GM23248 (cell line): Measurements from ENCODE around the gene PARP15. TPM values are rescaled to one million over a fixed set of nuclear protein-coding genes. Genes with fewer than 3 reads are reported as not detected.

Source experiments
- DNase-seq: peaks from one replicate; pipeline ENCODE4 v3.0.0-alpha.2; 2015
- H2AFZ ChIP-seq: fragments of 200-600 bp; sonication (generic); 2 replicates; pipeline ENCODE4 v1.6.1; 2016; ENCODE audit warnings: antibody characterized with exemption
- H3F3A ChIP-seq: fragments of 200-600 bp; sonication (generic); 2 replicates; pipeline ENCODE4 v1.6.1; 2016; ENCODE audit warnings: mild to moderate bottlenecking, antibody characterized with exemption, mixed run types; ENCODE audit not compliant: insufficient read depth
- H3K27ac ChIP-seq: fragments of 200-600 bp; sonication (generic); 2 replicates; pipeline ENCODE4 v1.5.1; 2016; ENCODE audit warnings: mild to moderate bottlenecking
- H3K27me3 ChIP-seq: fragments of 200-600 bp; sonication (generic); replicated peaks from 2 replicates; pipeline ENCODE4 v1.6.1; 2016; ENCODE audit warnings: mild to moderate bottlenecking; ENCODE audit not compliant: insufficient read depth
- H3K36me3 ChIP-seq: fragments of 200-600 bp; sonication (generic); 2 replicates; pipeline ENCODE4 v1.6.1; 2016; ENCODE audit warnings: low read depth, mild to moderate bottlenecking
- H3K4me1 ChIP-seq: fragments of 200-600 bp; sonication (generic); 2 replicates; pipeline ENCODE4 v1.6.1; 2016; ENCODE audit warnings: mild to moderate bottlenecking; ENCODE audit not compliant: insufficient read depth
- H3K4me2 ChIP-seq: fragments of 200-600 bp; sonication (generic); one replicate; pipeline ENCODE4 v1.6.1; 2016; ENCODE audit warnings: mild to moderate bottlenecking; ENCODE audit not compliant: unreplicated experiment
- H3K4me3 ChIP-seq: fragments of 200-600 bp; sonication (generic); 2 replicates; pipeline ENCODE4 v1.5.1; 2016; ENCODE audit warnings: mild to moderate bottlenecking
- H3K79me2 ChIP-seq: fragments of 200-600 bp; sonication (generic); 2 replicates; pipeline ENCODE4 v1.6.1; 2016; ENCODE audit warnings: mild to moderate bottlenecking; ENCODE audit not compliant: insufficient read depth
- H3K9ac ChIP-seq: fragments of 200-600 bp; sonication (generic); 2 replicates; pipeline ENCODE4 v1.6.1; 2016; ENCODE audit warnings: mild to moderate bottlenecking
- H3K9me2 ChIP-seq: fragments of 200-600 bp; sonication (generic); 2 replicates; pipeline ENCODE4 v1.6.1; 2016; ENCODE audit warnings: mixed run types, mild to moderate bottlenecking, moderate library complexity; ENCODE audit not compliant: insufficient read depth
- H3K9me3 ChIP-seq: fragments of 200-600 bp; sonication (generic); one replicate; pipeline ENCODE4 v1.6.1; 2017; ENCODE audit warnings: low read depth
- H4K20me1 ChIP-seq: fragments of 200-600 bp; sonication (generic); 2 replicates; pipeline ENCODE4 v1.6.0; 2016; ENCODE audit not compliant: insufficient read depth
- EZH2 ChIP-seq: fragments of 200-600 bp; sonication (generic); IDR thresholded peaks from 2 replicates; pipeline ENCODE4 v1.6.1; 2018; ENCODE audit warnings: antibody characterized with exemption, mild to moderate bottlenecking; ENCODE audit not compliant: insufficient read depth, poor library complexity, severe bottlenecking
- EZH2phosphoT487 ChIP-seq: fragments of 200-600 bp; sonication (generic); IDR thresholded peaks from 2 replicates; pipeline ENCODE4 v1.6.1; 2018; ENCODE audit warnings: antibody characterized with exemption, moderate library complexity, mild to moderate bottlenecking, low read depth; ENCODE audit not compliant: insufficient read depth
- WGBS, 2 experiments: methylation state at CpG; one replicate each; pipeline ENCODE4 v1.1.6; 2015 to 2017; ENCODE audit warnings: low lambda C conversion rate in 2 of 2, low coverage in 1 of 2; ENCODE audit errors: missing lambda C conversion rate in 2 of 2; 5-methylcytosine and 5-hydroxymethylcytosine counted together
- in situ Hi-C: fragments of 300-500 bp; cut with MboI; formaldehyde crosslinking; loops from 2 replicates; pipeline ENCODE4 v1.15.0; 2020
- polyA plus RNA-seq: library from polyadenylated mRNA; unstranded; fragments of >200 nt; fragmentation: Nextera tagmentation; extraction: Ambion mirVana; gene quantifications from 2 replicates; pipeline ENCODE4 v1.2.1, GENCODE V29; 2016
- total RNA-seq: library from RNA; depleted of rRNA; stranded (reverse); fragments of >200 nt; shearing (Covaris generic); gene quantifications from 2 replicates; pipeline ENCODE4 v1.2.3, GENCODE V29; 2014

Gene PARP15
- total and polyA plus RNA-seq, 2 experiments from 2014 or later, result under 0.01 to 0.29 TPM

- Histone ChIP-seq H3K4me3 (no peak overlapping the region), H3F3A (0 out of 2 replicates have a peak, but pooled peaks cover 11% of the 10 kb centered on the region), H3K36me3 (peaks cover 8% of the 10 kb centered on the region), H3K9ac (no peak overlapping the region), H3K27me3 (no peaks in the 10 kb centered on the region), H3K4me2 (no peak overlapping the region), H3K27ac (no peak overlapping the region; the same call in 1 of the 2 replicates), H3K4me1 (peaks cover 11% of the 10 kb centered on the region; the same call in 1 of the 2 replicates), H3K9me3 (no peaks in the 10 kb centered on the region), H3K79me2 (no peaks in the 10 kb centered on the region), H4K20me1 (no peaks in the 10 kb centered on the region), H3K9me2 (no peaks in the 10 kb centered on the region), H2AFZ (no peak overlapping the region)
- peak; percentile 28 for DNase-seq
- TF ChIP-seq EZH2 (no peak), EZH2phosphoT487 (no peak)
- WGBS, 2 experiments, result 62 to 70% methylated on average over 3 of the region's 3 CpGs
- in situ Hi-C loops, result no loop called here
Observed at GRCh38 chr3:122572940-122573412, 4.5 kb upstream of the PARP15 start.

GRCh38 chr3:122576174-122576940 is 1.1 kb upstream of the PARP15 start:
- Histone ChIP-seq H3K4me1 (peaks cover 11% of the 10 kb centered on the region; the same call in 1 of the 2 replicates), H4K20me1 (no peaks in the 10 kb centered on the region), H3K79me2 (no peaks in the 10 kb centered on the region), H2AFZ (no peak overlapping the region), H3K9ac (no peak overlapping the region), H3K4me2 (no peak overlapping the region), H3K9me2 (no peaks in the 10 kb centered on the region), H3K9me3 (no peaks in the 10 kb centered on the region), H3K27me3 (no peaks in the 10 kb centered on the region), H3F3A (0 out of 2 replicates have a peak, but pooled peaks cover 10% of the 10 kb centered on the region), H3K4me3 (no peak overlapping the region), H3K27ac (no peak overlapping the region), H3K36me3 (no peaks in the 10 kb centered on the region)
- WGBS, 2 experiments, result 46 to 53% methylated on average over 8 of the region's 8 CpGs
- in situ Hi-C loops, result no loop called here
- TF ChIP-seq EZH2 (no peak), EZH2phosphoT487 (no peak)
- DNase-seq, result peak; percentile 46

GRCh38 chr3:122578069-122578740 is 755 bp downstream of the PARP15 start:
- H3K4me1 ChIP-seq, result peaks cover under 1% of the 10 kb centered on the region; the same call in 1 of the 2 replicates
- H3K4me3 ChIP-seq, result peak overlapping the region; percentile 63
- H3K4me2 ChIP-seq, result peak overlapping the region; percentile 84
- WGBS, 2 experiments, result 62 to 66% methylated on average over 5 of the region's 5 CpGs
- 0 out of 2 replicates have a peak, but pooled peaks cover 2% of the 10 kb centered on the region for H3F3A ChIP-seq
- H3K36me3 ChIP-seq, result no peaks in the 10 kb centered on the region
- H3K27me3 ChIP-seq, result no peaks in the 10 kb centered on the region
- H3K27ac ChIP-seq, result no peak overlapping the region
- no peaks in the 10 kb centered on the region for H3K9me2 ChIP-seq
- peak overlapping the region; percentile 33; the same call in 1 of the 2 replicates for H3K9ac ChIP-seq
- H3K9me3 ChIP-seq, result no peaks in the 10 kb centered on the region
- H2AFZ ChIP-seq, result peak overlapping the region; percentile 90
- TF ChIP-seq EZH2phosphoT487, result no peak
- TF ChIP-seq EZH2, result no peak
- DNase-seq, result peak; percentile 19
- in situ Hi-C loops, result no loop called here
- H4K20me1 ChIP-seq, result no peaks in the 10 kb centered on the region
- H3K79me2 ChIP-seq, result no peaks in the 10 kb centered on the region

- H3K9ac ChIP-seq, result no peak overlapping the region
- H3F3A ChIP-seq, result no peaks in the 10 kb centered on the region
- H3K9me2 ChIP-seq, result no peaks in the 10 kb centered on the region
- no peaks in the 10 kb centered on the region for H3K27me3 ChIP-seq
- H3K36me3 ChIP-seq, result no peaks in the 10 kb centered on the region
- H4K20me1 ChIP-seq, result no peaks in the 10 kb centered on the region
- H3K9me3 ChIP-seq, result no peaks in the 10 kb centered on the region
- TF ChIP-seq EZH2, result no peak
- TF ChIP-seq EZH2phosphoT487, result no peak
- 53 to 64% methylated on average over 3 of the region's 3 CpGs for WGBS, 2 experiments
- DNase-seq, result no peak
- H3K4me1 ChIP-seq, result no peaks in the 10 kb centered on the region
- in situ Hi-C loops, result no loop called here
- no peak overlapping the region for H3K27ac ChIP-seq
- no peak overlapping the region for H3K4me3 ChIP-seq
- no peak overlapping the region for H2AFZ ChIP-seq
- no peaks in the 10 kb centered on the region for H3K79me2 ChIP-seq
- H3K4me2 ChIP-seq, result no peak overlapping the region
Observed at GRCh38 chr3:122580470-122580869, 3.0 kb downstream of the PARP15 start.
